SK-N-SH treated with all-trans-retinoic acid at 6 μM for 48 hours (cell line): ENCODE results near the gene CADM2.
A peak's percentile ranks its signal among the peaks of the same experiment; 100 is the strongest.

Source experiments
- ATAC-seq: fragments of 200-7000 bp; cut with Tn5 transposase; 3 replicates; pipeline ENCODE4 v1.9.1; 2020; ENCODE audit warnings: mild to moderate bottlenecking, moderate library complexity
- ARNTL ChIP-seq: fragments of 450-650 bp; formaldehyde crosslinking; IDR thresholded peaks from 2 replicates; pipeline ENCODE4 v1.5.0; 2020; ENCODE audit warnings: low read depth, mild to moderate bottlenecking, moderate library complexity, borderline replicate concordance
- BACH2 ChIP-seq: fragments of 250-450 bp; sonication (Bioruptor Pico); IDR thresholded peaks from 2 replicates; pipeline ENCODE4 v1.9.0; 2021; ENCODE audit warnings: mild to moderate bottlenecking, borderline replicate concordance
- CSDC2 ChIP-seq: fragments of 250-450 bp; sonication (Bioruptor Pico); IDR thresholded peaks from 2 replicates; pipeline ENCODE4 v1.5.0; 2020; ENCODE audit warnings: mild to moderate bottlenecking, moderate library complexity
- ESRRG ChIP-seq: fragments of 250-450 bp; sonication (Bioruptor Pico); IDR thresholded peaks from 2 replicates; pipeline ENCODE4 v1.6.1; 2021; ENCODE audit warnings: mild to moderate bottlenecking
- GLIS3 ChIP-seq: fragments of 250-450 bp; sonication (Bioruptor Pico); IDR thresholded peaks from 2 replicates; pipeline ENCODE4 v1.5.0; 2020; ENCODE audit warnings: mild to moderate bottlenecking, moderate library complexity
- ISL1 ChIP-seq: fragments of 250-450 bp; sonication (Bioruptor Pico); IDR thresholded peaks from 2 replicates; pipeline ENCODE4 v2.1.2; 2022; ENCODE audit warnings: mild to moderate bottlenecking, moderate library complexity
- OSR1 ChIP-seq: fragments of 250-450 bp; sonication (Bioruptor Pico); IDR thresholded peaks from 2 replicates; pipeline ENCODE4 v1.8.0; 2022; ENCODE audit warnings: moderate library complexity, mild to moderate bottlenecking, inconsistent platforms
- PPARA ChIP-seq: fragments of 250-450 bp; sonication (Bioruptor Pico); IDR thresholded peaks from 2 replicates; pipeline ENCODE4 v1.5.0; 2020; ENCODE audit warnings: mild to moderate bottlenecking, borderline replicate concordance
- RARB ChIP-seq: fragments of 250-450 bp; sonication (Bioruptor Pico); IDR thresholded peaks from 2 replicates; pipeline ENCODE4 v1.8.0; 2021; ENCODE audit warnings: mild to moderate bottlenecking, moderate library complexity
- SNAI2 ChIP-seq: fragments of 250-450 bp; sonication (Bioruptor Pico); IDR thresholded peaks from 2 replicates; pipeline ENCODE4 v1.5.0; 2020; ENCODE audit warnings: mild to moderate bottlenecking, moderate library complexity
- TOX ChIP-seq: fragments of 250-450 bp; sonication (Bioruptor Pico); IDR thresholded peaks from 2 replicates; pipeline ENCODE4 v1.8.0; 2021; ENCODE audit warnings: mild to moderate bottlenecking, moderate library complexity, borderline replicate concordance
- ZC3H10 ChIP-seq: fragments of 250-450 bp; sonication (Bioruptor Pico); IDR thresholded peaks from 2 replicates; pipeline ENCODE4 v1.5.1; 2021; ENCODE audit warnings: mild to moderate bottlenecking, moderate library complexity
- ZFP3 ChIP-seq: fragments of 250-450 bp; sonication (Bioruptor Pico); IDR thresholded peaks from 2 replicates; pipeline ENCODE4 v1.5.0; 2020; ENCODE audit warnings: mild to moderate bottlenecking, moderate library complexity
- ZFP30 ChIP-seq: fragments of 450-650 bp; formaldehyde crosslinking; IDR thresholded peaks from 2 replicates; pipeline ENCODE4 v1.5.0; 2022; ENCODE audit warnings: mild to moderate bottlenecking, moderate library complexity
- ZNF565 ChIP-seq: fragments of 450-650 bp; formaldehyde crosslinking; conservative IDR thresholded peaks from 2 replicates; pipeline ENCODE4 v1.5.0; 2020; ENCODE audit warnings: low read depth, mild to moderate bottlenecking, moderate library complexity
- ZNF70 ChIP-seq: fragments of 450-650 bp; formaldehyde crosslinking; IDR thresholded peaks from 2 replicates; pipeline ENCODE4 v1.5.0; 2020; ENCODE audit warnings: mild to moderate bottlenecking, moderate library complexity
- ZNF8 ChIP-seq: fragments of 450-650 bp; formaldehyde crosslinking; IDR thresholded peaks from 2 replicates; pipeline ENCODE4 v1.5.0; 2020; ENCODE audit warnings: mild to moderate bottlenecking, moderate library complexity
- TF ChIP-seq, protein P1 (sequence below): fragments of 250-450 bp; sonication (Bioruptor Pico); IDR thresholded peaks from 2 replicates; pipeline ENCODE4 v1.5.1; 2021; ENCODE audit warnings: mild to moderate bottlenecking, moderate library complexity
- TF ChIP-seq, protein P2 (sequence below): fragments of 250-450 bp; sonication (Bioruptor Pico); IDR thresholded peaks from 2 replicates; pipeline ENCODE4 v1.5.1; 2020; ENCODE audit warnings: low read depth, mild to moderate bottlenecking, moderate library complexity
- TF ChIP-seq, protein P3 (sequence below): fragments of 250-450 bp; sonication (Bioruptor Pico); IDR thresholded peaks from 2 replicates; pipeline ENCODE4 v1.8.0; 2020; ENCODE audit warnings: mild to moderate bottlenecking, moderate library complexity, borderline replicate concordance
- TF ChIP-seq, protein P4 (sequence below): fragments of 250-450 bp; sonication (Bioruptor Pico); IDR thresholded peaks from 2 replicates; pipeline ENCODE4 v1.5.0; 2020; ENCODE audit warnings: mild to moderate bottlenecking, moderate library complexity

Gene CADM2

DNA sequence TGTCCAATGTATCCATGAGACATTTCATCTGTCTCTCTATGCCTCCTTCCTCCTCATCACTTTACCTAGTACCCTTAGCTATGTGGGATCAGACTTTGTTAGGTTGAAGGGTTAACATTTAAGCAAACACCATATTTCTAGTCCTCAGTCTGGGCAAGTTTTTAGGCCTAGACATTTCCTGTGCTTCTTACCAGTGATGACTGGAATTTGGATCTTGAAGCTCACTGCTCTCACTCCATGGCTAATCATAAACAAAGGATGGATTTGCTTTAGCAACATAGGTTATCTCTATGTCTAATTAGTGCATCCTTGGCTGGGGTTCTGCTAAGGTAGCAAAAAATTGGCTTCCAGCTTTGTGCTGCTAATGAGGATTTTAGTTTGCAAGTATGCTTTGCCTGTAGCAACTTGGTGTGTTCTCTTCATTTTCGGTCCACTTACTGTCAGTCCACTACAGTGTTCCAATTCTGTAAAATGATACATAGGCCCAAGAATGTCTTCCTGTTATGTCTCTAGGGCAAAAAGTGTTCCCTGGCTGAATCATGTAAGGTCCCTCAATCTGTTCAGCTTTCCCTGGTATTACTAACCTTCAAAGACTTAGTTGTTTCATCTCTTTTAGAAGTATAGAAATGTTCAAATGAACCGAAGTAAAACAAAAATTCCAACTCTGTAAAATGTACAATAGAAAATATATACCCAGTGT, 615.4 kb downstream of the CADM2 start:
- ATAC-seq = no peak
- TF ChIP-seq BACH2 (CRISPR knock-in tag) = no peak
- TF ChIP-seq ZFP30 (CRISPR knock-in tag) = no peak
- no peak for TF ChIP-seq OSR1
- TF ChIP-seq RARB (CRISPR knock-in tag) = no peak
- no peak for TF ChIP-seq SNAI2 (CRISPR knock-in tag)
- no peak for TF ChIP-seq ISL1
- no peak for TF ChIP-seq ZNF565 (CRISPR knock-in tag)
- TF ChIP-seq, protein P1, sequence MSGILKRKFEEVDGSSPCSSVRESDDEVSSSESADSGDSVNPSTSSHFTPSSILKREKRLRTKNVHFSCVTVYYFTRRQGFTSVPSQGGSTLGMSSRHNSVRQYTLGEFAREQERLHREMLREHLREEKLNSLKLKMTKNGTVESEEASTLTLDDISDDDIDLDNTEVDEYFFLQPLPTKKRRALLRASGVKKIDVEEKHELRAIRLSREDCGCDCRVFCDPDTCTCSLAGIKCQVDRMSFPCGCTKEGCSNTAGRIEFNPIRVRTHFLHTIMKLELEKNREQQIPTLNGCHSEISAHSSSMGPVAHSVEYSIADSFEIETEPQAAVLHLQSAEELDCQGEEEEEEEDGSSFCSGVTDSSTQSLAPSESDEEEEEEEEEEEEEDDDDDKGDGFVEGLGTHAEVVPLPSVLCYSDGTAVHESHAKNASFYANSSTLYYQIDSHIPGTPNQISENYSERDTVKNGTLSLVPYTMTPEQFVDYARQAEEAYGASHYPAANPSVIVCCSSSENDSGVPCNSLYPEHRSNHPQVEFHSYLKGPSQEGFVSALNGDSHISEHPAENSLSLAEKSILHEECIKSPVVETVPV = no peak
- no peak for TF ChIP-seq GLIS3 (CRISPR knock-in tag)
- TF ChIP-seq ESRRG (CRISPR knock-in tag) = no peak
- no peak for TF ChIP-seq ARNTL

DNA sequence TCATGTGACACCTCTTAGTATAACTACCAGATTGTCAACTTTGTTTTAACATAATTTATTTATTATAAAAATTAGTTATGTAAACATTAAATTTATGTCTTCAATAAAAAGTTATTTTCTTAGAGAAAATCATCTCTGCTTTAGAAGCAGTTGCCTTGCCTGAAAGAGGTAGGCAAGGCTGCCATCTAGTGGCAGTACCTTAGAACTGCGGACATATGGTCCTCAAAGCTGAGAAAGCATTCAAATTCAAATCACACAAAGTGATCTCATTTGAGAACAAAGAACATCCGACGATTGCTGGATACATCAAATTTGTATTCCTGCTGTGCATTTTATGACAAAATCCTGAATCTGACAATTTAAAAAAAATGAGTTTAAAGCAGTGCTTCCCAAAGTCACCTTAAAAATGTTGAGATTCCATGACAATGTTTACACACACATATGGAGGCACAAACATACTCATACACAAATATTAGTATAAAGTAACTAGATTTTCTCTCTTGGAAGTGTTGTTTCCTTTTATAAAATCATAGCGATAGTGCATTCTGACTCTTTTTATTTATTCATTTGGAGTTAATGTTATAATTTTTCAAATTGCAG, 617.4 kb downstream of the CADM2 start:
- TF ChIP-seq ZNF565 (CRISPR knock-in tag) = no peak
- no peak for TF ChIP-seq ZFP30 (CRISPR knock-in tag)
- no peak for TF ChIP-seq TOX (CRISPR knock-in tag)
- no peak for TF ChIP-seq ZNF8 (CRISPR knock-in tag)
- no peak for TF ChIP-seq OSR1
- TF ChIP-seq, protein P1 = no peak
- TF ChIP-seq CSDC2 (CRISPR knock-in tag) = no peak
- TF ChIP-seq PPARA = no peak
- TF ChIP-seq ZFP3 (CRISPR knock-in tag) = no peak
- TF ChIP-seq, protein P2, sequence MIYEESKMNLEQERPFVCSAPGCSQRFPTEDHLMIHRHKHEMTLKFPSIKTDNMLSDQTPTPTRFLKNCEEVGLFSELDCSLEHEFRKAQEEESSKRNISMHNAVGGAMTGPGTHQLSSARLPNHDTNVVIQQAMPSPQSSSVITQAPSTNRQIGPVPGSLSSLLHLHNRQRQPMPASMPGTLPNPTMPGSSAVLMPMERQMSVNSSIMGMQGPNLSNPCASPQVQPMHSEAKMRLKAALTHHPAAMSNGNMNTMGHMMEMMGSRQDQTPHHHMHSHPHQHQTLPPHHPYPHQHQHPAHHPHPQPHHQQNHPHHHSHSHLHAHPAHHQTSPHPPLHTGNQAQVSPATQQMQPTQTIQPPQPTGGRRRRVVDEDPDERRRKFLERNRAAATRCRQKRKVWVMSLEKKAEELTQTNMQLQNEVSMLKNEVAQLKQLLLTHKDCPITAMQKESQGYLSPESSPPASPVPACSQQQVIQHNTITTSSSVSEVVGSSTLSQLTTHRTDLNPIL = no peak
- no peak for TF ChIP-seq BACH2 (CRISPR knock-in tag)
- TF ChIP-seq, protein P3, sequence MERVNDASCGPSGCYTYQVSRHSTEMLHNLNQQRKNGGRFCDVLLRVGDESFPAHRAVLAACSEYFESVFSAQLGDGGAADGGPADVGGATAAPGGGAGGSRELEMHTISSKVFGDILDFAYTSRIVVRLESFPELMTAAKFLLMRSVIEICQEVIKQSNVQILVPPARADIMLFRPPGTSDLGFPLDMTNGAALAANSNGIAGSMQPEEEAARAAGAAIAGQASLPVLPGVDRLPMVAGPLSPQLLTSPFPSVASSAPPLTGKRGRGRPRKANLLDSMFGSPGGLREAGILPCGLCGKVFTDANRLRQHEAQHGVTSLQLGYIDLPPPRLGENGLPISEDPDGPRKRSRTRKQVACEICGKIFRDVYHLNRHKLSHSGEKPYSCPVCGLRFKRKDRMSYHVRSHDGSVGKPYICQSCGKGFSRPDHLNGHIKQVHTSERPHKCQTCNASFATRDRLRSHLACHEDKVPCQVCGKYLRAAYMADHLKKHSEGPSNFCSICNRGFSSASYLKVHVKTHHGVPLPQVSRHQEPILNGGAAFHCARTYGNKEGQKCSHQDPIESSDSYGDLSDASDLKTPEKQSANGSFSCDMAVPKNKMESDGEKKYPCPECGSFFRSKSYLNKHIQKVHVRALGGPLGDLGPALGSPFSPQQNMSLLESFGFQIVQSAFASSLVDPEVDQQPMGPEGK (CRISPR knock-in tag) = no peak
- TF ChIP-seq, all 23 proteins: peak for 0
- peak; percentile 68; the same call in 2 of the 3 replicates for ATAC-seq

DNA sequence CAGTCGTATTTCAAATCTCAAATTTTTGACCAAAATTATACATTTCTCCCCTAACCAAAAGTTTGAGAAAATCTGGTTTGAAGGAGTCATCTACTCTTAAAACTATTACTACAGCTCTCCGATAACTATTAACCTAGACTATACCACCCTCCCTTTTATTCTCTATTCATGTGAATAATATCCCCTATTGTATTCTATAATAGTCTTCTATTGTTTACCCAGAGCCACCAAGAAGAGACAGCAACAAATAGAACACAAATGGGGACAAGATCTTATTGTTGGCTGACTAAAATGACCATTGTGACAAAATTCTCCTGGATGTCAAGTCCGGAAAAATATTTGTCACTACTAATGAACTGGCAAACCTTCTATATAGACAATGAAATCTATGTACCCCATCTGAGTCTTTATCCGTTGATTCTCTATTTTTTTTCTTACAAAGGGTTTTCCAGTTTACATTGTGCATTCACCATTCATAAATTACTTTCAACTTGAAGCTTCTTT, 618.0 kb downstream of the CADM2 start:
- ATAC-seq = no peak
- TF ChIP-seq ISL1 (no peak), OSR1 (no peak), ZNF8 (CRISPR knock-in tag) (no peak), ZFP3 (CRISPR knock-in tag) (no peak), ZC3H10 (CRISPR knock-in tag) (no peak), RARB (CRISPR knock-in tag) (no peak), SNAI2 (CRISPR knock-in tag) (no peak), ZNF70 (CRISPR knock-in tag) (no peak), ZNF565 (CRISPR knock-in tag) (no peak), CSDC2 (CRISPR knock-in tag) (no peak), ESRRG (CRISPR knock-in tag) (no peak), PPARA (no peak), ZFP30 (CRISPR knock-in tag) (no peak), ARNTL (no peak)
- TF ChIP-seq, protein P2 = no peak
- TF ChIP-seq, protein P4, sequence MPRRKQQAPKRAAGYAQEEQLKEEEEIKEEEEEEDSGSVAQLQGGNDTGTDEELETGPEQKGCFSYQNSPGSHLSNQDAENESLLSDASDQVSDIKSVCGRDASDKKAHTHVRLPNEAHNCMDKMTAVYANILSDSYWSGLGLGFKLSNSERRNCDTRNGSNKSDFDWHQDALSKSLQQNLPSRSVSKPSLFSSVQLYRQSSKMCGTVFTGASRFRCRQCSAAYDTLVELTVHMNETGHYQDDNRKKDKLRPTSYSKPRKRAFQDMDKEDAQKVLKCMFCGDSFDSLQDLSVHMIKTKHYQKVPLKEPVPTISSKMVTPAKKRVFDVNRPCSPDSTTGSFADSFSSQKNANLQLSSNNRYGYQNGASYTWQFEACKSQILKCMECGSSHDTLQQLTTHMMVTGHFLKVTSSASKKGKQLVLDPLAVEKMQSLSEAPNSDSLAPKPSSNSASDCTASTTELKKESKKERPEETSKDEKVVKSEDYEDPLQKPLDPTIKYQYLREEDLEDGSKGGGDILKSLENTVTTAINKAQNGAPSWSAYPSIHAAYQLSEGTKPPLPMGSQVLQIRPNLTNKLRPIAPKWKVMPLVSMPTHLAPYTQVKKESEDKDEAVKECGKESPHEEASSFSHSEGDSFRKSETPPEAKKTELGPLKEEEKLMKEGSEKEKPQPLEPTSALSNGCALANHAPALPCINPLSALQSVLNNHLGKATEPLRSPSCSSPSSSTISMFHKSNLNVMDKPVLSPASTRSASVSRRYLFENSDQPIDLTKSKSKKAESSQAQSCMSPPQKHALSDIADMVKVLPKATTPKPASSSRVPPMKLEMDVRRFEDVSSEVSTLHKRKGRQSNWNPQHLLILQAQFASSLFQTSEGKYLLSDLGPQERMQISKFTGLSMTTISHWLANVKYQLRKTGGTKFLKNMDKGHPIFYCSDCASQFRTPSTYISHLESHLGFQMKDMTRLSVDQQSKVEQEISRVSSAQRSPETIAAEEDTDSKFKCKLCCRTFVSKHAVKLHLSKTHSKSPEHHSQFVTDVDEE (CRISPR knock-in tag) = no peak
- TF ChIP-seq, protein P1 = no peak
